Measurements from ENCODE around the gene EIF3B. TPM values are rescaled to one million over a fixed set of nuclear protein-coding genes. Genes with fewer than 3 reads are reported as not detected.

The EIF3B gene
- total and polyA plus RNA-seq, 9 of the 15 experiments (the other 6 are each of a cell fraction or from before 2014, with no cell fraction given): 25.9 to 494 (median 357) TPM

DNA sequence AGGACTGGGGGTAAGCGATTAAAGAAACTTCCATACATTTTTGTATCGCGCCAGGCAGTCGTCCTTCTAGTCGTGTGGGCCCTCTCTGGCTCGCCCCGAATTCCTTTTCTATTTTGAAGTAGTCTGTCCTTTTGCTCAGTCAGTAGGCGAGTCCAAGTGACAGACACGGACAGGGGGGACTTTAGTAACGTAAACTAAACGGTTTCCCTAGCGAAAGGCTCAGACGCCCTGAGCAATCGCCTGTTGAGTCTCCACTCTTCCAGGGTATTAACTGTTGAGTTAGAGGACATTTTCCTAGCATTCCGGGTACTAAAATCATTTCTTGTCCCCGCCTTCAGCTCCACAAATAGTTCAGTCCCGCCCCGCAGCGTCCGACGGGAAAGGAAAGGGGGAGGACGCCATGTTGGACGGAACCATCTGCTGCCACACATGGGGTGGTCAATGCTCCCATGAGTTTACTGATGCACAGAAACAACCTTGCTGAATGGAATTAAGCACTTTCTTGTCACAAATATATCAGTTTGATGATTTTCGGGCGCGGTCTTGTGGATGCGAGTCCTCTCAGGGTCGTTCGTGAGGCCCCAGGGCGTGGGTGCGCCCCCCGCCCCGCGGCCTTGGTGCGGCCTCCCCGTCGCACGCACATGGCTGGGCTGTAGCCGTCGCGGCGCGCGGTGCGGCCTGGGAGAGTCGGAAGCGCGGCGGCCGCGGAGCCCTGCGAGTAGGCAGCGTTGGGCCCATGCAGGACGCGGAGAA lies at the start of gene EIF3B (continued):
- TF ChIP-seq, protein P1, sequence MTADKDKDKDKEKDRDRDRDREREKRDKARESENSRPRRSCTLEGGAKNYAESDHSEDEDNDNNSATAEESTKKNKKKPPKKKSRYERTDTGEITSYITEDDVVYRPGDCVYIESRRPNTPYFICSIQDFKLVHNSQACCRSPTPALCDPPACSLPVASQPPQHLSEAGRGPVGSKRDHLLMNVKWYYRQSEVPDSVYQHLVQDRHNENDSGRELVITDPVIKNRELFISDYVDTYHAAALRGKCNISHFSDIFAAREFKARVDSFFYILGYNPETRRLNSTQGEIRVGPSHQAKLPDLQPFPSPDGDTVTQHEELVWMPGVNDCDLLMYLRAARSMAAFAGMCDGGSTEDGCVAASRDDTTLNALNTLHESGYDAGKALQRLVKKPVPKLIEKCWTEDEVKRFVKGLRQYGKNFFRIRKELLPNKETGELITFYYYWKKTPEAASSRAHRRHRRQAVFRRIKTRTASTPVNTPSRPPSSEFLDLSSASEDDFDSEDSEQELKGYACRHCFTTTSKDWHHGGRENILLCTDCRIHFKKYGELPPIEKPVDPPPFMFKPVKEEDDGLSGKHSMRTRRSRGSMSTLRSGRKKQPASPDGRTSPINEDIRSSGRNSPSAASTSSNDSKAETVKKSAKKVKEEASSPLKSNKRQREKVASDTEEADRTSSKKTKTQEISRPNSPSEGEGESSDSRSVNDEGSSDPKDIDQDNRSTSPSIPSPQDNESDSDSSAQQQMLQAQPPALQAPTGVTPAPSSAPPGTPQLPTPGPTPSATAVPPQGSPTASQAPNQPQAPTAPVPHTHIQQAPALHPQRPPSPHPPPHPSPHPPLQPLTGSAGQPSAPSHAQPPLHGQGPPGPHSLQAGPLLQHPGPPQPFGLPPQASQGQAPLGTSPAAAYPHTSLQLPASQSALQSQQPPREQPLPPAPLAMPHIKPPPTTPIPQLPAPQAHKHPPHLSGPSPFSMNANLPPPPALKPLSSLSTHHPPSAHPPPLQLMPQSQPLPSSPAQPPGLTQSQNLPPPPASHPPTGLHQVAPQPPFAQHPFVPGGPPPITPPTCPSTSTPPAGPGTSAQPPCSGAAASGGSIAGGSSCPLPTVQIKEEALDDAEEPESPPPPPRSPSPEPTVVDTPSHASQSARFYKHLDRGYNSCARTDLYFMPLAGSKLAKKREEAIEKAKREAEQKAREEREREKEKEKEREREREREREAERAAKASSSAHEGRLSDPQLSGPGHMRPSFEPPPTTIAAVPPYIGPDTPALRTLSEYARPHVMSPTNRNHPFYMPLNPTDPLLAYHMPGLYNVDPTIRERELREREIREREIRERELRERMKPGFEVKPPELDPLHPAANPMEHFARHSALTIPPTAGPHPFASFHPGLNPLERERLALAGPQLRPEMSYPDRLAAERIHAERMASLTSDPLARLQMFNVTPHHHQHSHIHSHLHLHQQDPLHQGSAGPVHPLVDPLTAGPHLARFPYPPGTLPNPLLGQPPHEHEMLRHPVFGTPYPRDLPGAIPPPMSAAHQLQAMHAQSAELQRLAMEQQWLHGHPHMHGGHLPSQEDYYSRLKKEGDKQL (CRISPR knock-in tag; IDR thresholded peaks at IDR 0.05; ENCODE audit: borderline replicate concordance): no peak
- TF ChIP-seq NR2C2 (CRISPR knock-in tag; IDR thresholded peaks at IDR 0.05) (no peak; the same call in 1 of the 2 replicates), NR2C2 (tag; IDR thresholded peaks at IDR 0.05) (no peak; the same call in 1 of the 2 replicates), ZNF445 (CRISPR knock-in tag; IDR thresholded peaks at IDR 0.05; ENCODE audit: low read depth) (no peak), ZNF232 (CRISPR knock-in tag; IDR thresholded peaks at IDR 0.05) (no peak), PTTG1 (tag; IDR thresholded peaks at IDR 0.05; ENCODE audit: low read depth) (no peak), MGA (IDR thresholded peaks at IDR 0.05) (no peak), HBP1 (CRISPR knock-in tag; IDR thresholded peaks at IDR 0.05) (0 out of 2 replicates have a peak, but pooled peaks have one; percentile 33)

Measured in K562 (cell line).